GM21390 (cell line): Measurements from ENCODE around the gene CDY2B.
"Not testable (repeated sequence)": the region's sequence is repeated elsewhere in the genome, so short reads cannot be mapped to it uniquely, and the experiment has no call there.

Experiments used
- ATAC-seq: cut with Tn5 transposase; IDR thresholded peaks from one replicate; pipeline ENCODE4 v1.9.1; 2021; ENCODE audit not compliant: unreplicated experiment

CDY2B gene, protein sequence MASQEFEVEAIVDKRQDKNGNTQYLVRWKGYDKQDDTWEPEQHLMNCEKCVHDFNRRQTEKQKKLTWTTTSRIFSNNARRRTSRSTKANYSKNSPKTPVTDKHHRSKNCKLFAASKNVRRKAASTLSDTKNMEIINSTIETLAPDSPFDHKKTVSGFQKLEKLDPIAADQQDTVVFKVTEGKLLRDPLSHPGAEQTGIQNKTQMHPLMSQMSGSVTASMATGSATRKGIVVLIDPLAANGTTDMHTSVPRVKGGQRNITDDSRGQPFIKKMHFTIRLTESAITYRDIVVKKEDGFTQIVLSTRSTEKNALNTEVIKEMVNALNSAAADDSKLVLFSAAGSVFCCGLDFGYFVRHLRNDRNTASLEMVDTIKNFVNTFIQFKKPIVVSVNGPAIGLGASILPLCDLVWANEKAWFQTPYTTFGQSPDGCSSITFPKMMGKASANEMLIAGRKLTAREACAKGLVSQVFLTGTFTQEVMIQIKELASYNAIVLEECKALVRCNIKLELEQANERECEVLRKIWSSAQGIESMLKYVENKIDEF

DNA sequence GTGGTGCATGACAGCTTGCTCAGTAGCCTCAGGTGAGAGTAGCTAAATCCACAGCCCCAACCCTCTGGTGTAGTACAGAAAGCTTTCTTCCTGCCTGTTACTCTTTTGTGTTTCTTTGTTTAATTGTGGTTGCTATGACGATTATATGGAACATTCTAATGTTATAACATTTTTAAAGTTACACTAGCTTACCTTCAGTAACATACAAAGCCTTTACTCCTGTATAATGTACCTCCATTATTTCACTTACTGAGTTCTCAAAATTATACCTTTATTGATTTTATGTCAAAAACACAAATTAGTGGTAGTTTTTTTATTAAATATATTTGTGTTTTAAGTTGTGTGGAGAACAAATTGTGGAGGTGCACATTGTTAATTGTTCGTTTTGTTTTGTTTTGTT is at the start of gene CDY2B:
Gene CDY2B (minus strand): TSS at position 101 of the 400 bp plus-strand sequence. CDS start 328 bp downstream, outside the sequence.
- not testable (repeated sequence) for ATAC-seq

DNA sequence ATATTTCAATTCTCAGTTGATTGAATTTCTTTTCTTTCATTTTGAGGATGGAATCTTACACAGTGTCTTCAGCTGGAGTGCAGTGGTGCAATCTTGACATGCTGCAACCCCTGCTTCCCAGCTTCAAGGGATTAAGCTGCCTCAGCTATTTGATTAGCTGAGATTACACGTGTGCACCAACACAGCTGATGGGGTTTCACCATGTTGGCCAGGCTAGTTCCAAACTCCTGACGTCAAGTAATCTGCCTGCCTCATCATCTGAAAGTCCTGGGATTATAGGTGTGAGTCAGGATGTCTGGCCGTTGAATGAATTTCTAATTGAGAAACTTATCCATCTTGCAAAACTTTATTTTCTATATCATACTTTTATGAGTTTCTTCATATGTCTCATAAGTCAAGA is 28.0 kb upstream of the CDY2B start:
- not testable (repeated sequence) for ATAC-seq

DNA sequence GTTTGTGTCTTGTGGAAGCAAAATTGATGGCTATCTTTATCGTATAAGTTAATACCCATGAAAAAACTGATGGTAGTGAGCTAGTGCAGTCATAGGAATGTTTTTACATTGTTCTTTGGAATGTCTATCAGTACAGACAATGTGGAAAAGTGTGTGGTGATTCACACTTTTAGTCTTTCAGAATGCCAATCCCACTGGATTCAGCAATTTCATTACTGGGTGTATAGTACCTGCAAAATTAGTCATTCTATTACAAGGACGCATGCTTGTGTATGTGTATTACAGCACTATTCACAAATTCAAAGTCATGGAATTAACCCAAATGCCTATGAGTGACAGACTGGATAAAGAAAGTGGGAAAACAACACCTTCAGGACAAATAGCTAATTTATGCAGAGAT is 27.3 kb upstream of the CDY2B start:
- not testable (repeated sequence) for ATAC-seq

DNA sequence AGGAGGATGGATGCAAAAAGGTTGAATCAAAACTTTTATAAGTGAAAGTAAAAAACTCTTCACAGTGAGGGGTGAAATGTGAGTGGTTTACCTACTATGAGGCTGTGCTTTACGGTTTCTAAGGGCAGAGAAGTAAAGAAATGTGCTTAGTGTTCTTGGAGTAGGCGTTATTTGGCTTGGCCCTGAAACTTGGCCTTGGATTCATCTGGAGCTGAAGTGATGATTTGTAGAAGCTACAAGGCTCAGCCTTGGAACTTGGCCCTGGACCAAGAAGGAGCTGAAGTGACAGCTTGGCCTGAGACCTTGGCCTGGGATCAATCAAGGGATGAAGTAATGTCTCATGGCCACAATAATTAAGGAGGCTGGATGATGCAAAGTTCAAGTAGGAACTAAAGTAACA is 1.7 kb upstream of the CDY2B start:
- ATAC-seq = not testable (repeated sequence)

DNA sequence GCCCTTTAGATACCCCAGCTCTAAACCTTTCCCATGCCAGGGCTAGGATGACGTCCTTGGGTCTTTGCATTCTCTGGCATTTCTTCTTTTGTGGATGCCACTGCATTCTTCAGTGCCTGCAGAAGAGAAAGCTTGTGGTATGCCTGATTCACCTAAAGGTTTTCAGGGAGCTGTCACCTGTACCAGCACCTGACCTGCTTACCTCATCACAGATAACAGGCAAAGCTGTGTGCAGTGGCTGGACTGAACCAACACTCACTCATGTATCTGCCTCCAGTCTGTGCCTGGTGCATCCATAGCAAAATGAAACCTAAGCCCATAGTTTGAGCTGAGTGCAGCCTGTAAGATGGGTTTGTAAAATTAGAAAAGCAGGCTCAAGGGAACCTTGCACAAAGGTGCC is 3.3 kb downstream of the CDY2B start:
- not testable (repeated sequence) for ATAC-seq

DNA sequence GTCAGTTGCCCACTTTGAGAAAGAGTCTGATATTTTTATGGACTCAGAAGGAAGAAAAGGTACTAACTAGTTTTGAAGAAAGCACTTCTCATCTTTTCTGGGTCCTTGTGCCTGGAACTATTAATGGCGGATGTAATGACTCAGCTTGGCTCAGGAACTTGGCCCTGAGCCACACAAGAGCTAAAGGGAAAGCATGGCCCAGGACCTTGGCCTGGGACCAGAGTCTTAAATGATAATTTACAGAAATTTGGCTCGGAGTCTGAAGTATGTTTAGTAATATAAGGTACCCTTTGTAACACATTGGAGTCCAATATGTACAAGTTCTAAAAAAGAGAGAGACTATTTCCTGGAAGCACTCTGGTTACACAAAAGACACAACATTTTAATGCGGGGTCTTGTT is 4.6 kb downstream of the CDY2B start:
- ATAC-seq = not testable (repeated sequence)

DNA sequence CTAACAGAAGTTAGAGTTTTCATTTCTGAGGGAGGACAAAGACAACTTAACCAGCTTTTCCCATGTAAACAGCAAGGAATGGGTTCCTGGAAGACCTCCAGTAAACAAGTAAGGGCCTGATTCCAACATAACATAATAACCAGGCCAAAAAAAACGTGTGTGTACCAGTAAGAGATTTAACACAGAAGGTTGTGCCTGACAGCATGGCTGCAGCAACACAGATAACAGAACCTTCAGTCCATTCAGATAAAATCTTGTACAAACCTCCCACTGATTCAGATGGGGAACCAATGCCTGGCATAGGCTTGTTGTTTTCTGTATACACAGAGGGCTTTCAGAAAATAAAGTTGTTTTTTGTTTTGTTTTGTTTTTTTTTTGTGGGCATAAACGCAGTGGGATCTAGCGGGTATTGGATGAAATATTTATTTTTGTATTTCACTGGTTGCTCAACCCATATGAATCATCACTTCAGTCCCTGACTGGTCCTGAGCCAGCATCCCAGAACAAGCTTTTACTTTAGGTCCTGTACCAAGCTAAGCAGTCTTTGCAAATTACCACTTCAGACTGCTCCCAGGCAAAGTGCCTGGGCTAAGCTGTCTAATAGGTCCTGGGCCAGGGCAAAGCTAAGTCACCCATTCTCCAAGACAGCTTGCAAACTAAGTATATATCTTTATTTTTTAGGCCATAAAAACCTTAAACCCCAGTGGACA is 8.7 kb downstream of the CDY2B start:
- ATAC-seq = not testable (repeated sequence)

DNA sequence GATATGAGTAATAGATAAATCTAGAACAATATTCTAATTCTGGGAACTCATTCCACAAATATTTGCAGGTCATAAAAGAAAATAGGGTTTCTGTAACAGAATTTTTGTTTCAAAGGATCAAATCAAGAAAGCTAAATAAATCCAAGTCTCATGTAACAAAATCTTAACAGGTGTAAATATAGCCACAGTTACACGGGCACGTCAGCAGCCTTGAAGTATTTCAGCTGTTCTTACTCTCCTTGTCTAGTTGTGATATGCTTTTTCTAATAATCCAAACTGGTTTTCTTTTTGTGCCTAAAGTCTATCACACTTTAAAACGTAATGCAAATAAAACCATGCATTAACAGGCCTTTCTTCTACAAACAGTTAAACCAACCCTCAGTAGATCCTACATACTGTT is 9.3 kb downstream of the CDY2B start:
- not testable (repeated sequence) for ATAC-seq

DNA sequence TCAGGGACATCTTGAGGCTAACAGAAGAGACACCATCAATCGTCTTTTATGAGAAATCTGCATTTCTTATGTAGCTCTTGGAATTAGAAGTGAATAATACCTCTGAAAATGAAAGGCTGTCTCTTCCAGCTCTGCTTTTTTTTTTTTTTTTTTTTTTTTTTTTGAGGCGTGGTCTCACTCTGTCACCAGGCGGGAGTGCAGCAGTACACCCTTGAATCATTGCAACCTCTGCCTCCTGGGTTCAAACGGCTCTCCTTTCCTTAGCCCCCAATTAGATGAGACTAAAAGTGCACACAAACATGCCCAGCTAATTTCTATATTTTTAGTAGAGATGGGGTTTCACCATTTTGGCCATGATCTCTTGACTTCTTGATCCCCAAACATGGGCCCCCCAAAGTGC is 12.2 kb downstream of the CDY2B start:
- not testable (repeated sequence) for ATAC-seq

DNA sequence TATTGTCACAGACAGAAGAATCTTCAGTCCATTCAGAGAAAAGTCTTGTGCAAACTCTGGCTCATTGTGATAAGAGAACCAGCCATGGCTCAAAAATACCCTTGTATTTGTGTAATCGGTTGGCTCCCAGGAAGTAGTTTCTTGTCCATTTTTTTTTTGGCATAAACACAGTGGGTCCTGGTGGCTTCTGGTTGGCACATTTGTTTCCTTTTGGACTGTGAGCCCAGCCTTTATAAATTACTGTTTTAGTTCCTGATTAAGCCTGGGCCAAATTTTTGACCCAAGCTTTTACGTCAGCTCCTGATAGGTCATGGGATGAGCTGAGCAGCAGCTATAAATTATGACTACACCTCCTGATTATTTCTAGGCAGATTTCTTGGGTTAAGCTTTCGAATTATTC is 19.4 kb downstream of the CDY2B start:
- ATAC-seq = not testable (repeated sequence)

DNA sequence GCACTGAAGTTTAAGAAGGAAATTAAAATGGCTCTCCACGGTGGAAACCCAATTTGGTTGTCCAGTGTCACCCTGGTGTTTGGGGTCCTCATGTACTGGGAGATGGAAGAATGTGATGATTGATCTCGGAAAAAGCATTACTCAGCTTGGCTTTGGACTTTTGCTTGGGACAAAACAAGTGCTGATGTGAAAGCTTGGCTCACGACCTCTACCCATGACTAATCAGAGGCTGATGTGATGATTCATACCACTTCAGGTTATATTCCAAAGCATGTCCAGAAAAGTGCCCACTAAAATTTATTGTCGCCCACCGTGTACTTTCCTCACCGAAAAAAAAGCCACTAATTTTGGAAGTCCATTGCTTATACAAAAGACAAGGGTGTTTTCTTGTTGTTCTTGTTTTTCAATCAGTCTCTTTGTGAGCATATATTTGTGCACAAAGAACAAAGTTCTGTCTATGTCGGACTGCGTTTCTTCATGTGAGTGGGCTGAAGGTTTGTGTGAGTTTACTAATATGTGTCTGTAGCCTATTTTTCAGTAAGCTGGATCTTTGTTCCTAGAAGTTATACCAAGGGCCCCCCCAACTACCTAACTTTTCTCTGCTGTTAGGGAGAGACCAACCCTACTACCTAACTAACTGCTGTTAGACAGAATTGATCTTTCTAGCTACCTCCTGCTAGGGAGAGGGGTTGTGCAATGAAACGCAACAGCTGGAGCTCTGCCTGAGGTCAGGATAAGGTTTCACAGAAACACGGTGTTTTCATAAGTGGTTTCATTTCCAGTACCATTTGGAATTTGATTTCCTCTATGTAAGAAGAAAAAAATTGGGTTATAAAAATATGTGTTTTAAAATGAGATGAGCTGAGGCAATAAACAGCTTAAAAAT is 22.8 kb downstream of the CDY2B start:
- ATAC-seq = not testable (repeated sequence)

DNA sequence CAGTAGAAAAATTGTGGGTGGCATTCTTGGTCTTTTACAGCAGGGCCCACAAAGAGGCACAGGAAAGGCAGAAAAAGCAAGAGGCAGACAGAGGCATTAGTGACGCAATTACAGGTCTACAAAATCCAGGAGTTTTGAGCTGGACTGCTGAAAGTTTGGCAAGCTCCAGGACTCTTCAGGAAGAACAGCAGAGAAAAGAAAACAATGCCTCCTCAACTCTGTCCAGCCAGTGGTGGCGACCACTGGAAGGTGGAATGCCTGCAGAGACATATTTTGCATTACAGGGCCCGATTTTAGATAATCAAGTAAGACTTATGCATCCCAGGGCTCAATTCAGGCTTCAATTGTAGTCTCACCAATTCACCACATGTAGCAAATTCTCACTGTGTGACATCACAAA is 23.5 kb downstream of the CDY2B start:
- not testable (repeated sequence) for ATAC-seq

DNA sequence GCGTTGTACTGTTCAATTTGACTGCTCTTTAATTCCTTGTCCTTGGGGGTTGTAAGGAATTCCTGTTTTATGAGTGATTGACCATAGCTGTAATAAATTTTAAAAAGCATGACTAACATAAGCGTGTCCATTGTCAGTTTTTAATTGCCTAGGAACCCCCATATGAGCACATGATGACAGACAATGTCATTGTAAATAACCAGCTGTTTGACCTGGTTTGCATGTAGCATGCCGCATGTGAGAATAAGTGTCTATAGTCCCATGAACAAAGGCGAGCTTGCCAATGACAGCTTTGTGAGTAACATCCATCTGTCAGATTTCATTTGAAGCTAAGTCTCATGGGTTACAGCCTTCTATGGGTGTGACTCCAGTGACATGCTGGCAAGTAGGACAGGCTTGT is 30.9 kb downstream of the CDY2B start:
- ATAC-seq = not testable (repeated sequence)

DNA sequence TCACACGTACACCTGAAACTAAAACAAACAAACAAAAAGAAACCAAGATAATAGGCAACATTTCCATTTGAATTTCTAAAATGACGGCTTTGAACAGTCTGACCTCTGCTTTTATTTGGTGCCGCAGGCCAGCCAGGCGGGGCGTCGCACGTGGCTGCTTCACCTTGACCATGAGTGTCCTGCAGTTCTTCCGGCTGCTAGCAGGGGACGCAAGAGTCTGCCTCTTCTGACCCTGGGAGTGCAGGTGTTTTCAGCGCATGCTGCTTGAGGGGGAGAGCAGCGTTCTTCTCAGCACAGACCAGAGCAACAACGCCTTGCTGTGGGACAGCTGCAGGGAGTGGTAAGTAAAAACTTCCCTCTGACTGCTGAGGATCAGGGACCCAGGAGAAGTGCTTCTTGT is 47.9 kb downstream of the CDY2B start:
- not testable (repeated sequence) for ATAC-seq
